ENCODE measurements around the gene NEURL3. TPM values are rescaled to one million over a fixed set of nuclear protein-coding genes. Genes with fewer than 3 reads are reported as not detected.

The NEURL3 gene
- total RNA-seq, 1 donor: not detected

GRCh38 chr2:96526615-96527285 lies 21.6 kb upstream of the NEURL3 start:
- Histone ChIP-seq H4K20me1 (ENCODE audit: insufficient read depth, low read length) (no peaks in the 10 kb centered on the region), H2AFZ (ENCODE audit: low read length) (peak overlapping the region; percentile 95), H3K79me2 (ENCODE audit: insufficient read depth, low read length) (no peaks in the 10 kb centered on the region), H3K27ac (ENCODE audit: low read depth, low read length) (peak overlapping the region; percentile 60), H3K4me1 (ENCODE audit: insufficient read depth, low read length) (peaks cover 40% of the 10 kb centered on the region), H3K4me2 (ENCODE audit: insufficient read depth, low read length) (peak overlapping the region; percentile 85), H3K9me3 (ENCODE audit: low read depth, low read length) (no peaks in the 10 kb centered on the region), H3K4me3 (ENCODE audit: insufficient read depth, low read length) (peak overlapping the region; percentile 74), H3K36me3 (ENCODE audit: insufficient read depth, low read length) (no peaks in the 10 kb centered on the region), H3K27me3 (ENCODE audit: insufficient read depth, low read length) (peaks cover 16% of the 10 kb centered on the region)
- DNase-seq (ENCODE audit: insufficient read length, low spot score, missing footprints): no peak
- TF ChIP-seq, protein P1, sequence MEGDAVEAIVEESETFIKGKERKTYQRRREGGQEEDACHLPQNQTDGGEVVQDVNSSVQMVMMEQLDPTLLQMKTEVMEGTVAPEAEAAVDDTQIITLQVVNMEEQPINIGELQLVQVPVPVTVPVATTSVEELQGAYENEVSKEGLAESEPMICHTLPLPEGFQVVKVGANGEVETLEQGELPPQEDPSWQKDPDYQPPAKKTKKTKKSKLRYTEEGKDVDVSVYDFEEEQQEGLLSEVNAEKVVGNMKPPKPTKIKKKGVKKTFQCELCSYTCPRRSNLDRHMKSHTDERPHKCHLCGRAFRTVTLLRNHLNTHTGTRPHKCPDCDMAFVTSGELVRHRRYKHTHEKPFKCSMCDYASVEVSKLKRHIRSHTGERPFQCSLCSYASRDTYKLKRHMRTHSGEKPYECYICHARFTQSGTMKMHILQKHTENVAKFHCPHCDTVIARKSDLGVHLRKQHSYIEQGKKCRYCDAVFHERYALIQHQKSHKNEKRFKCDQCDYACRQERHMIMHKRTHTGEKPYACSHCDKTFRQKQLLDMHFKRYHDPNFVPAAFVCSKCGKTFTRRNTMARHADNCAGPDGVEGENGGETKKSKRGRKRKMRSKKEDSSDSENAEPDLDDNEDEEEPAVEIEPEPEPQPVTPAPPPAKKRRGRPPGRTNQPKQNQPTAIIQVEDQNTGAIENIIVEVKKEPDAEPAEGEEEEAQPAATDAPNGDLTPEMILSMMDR (IDR thresholded peaks at IDR 0.05; ENCODE audit: extremely low read depth, low read depth, low read length): no peak

GRCh38 chr2:96526101-96526591 lies 21.0 kb upstream of the NEURL3 start:
- peaks cover 34% of the 10 kb centered on the region for H3K4me1 ChIP-seq (ENCODE audit: insufficient read depth, low read length)
- H3K36me3 ChIP-seq (ENCODE audit: insufficient read depth, low read length): no peaks in the 10 kb centered on the region
- H3K27ac ChIP-seq (ENCODE audit: low read depth, low read length): no peak overlapping the region
- H3K9me3 ChIP-seq (ENCODE audit: low read depth, low read length): no peaks in the 10 kb centered on the region
- no peak overlapping the region for H2AFZ ChIP-seq (ENCODE audit: low read length)
- H3K4me2 ChIP-seq (ENCODE audit: insufficient read depth, low read length): no peak overlapping the region
- H4K20me1 ChIP-seq (ENCODE audit: insufficient read depth, low read length): no peaks in the 10 kb centered on the region
- H3K27me3 ChIP-seq (ENCODE audit: insufficient read depth, low read length): peaks cover 16% of the 10 kb centered on the region
- no peaks in the 10 kb centered on the region for H3K79me2 ChIP-seq (ENCODE audit: insufficient read depth, low read length)
- DNase-seq (ENCODE audit: insufficient read length, low spot score, missing footprints): no peak
- TF ChIP-seq, protein P1 (IDR thresholded peaks at IDR 0.05; ENCODE audit: extremely low read depth, low read depth, low read length): no peak
- H3K4me3 ChIP-seq (ENCODE audit: insufficient read depth, low read length): no peak overlapping the region

DNA sequence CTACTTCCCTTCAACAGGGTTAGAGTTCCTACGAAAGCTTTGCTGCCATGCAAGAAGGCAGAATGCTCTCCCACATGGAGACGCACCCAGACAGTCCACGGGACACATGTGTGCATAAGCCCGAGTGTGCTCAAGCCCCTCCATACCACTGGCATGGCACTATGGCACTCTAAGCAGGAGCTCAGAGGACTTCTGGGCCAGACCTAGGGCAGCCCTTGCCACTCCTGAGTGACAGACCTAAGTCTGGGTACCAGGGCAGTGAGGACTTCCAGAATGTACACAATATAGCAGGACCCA lies 20.0 kb upstream of the NEURL3 start:
- DNase-seq (ENCODE audit: insufficient read length, low spot score, missing footprints): no peak
- Histone ChIP-seq H3K4me2 (ENCODE audit: insufficient read depth, low read length) (no peak overlapping the region), H3K36me3 (ENCODE audit: insufficient read depth, low read length) (no peaks in the 10 kb centered on the region), H3K79me2 (ENCODE audit: insufficient read depth, low read length) (no peaks in the 10 kb centered on the region), H3K27ac (ENCODE audit: low read depth, low read length) (no peak overlapping the region), H3K9me3 (ENCODE audit: low read depth, low read length) (no peaks in the 10 kb centered on the region), H2AFZ (ENCODE audit: low read length) (no peak overlapping the region), H4K20me1 (ENCODE audit: insufficient read depth, low read length) (no peaks in the 10 kb centered on the region), H3K27me3 (ENCODE audit: insufficient read depth, low read length) (peaks cover 16% of the 10 kb centered on the region), H3K4me3 (ENCODE audit: insufficient read depth, low read length) (no peak overlapping the region), H3K4me1 (ENCODE audit: insufficient read depth, low read length) (peaks cover 27% of the 10 kb centered on the region)
- TF ChIP-seq, protein P1 (IDR thresholded peaks at IDR 0.05; ENCODE audit: extremely low read depth, low read depth, low read length): no peak

DNA sequence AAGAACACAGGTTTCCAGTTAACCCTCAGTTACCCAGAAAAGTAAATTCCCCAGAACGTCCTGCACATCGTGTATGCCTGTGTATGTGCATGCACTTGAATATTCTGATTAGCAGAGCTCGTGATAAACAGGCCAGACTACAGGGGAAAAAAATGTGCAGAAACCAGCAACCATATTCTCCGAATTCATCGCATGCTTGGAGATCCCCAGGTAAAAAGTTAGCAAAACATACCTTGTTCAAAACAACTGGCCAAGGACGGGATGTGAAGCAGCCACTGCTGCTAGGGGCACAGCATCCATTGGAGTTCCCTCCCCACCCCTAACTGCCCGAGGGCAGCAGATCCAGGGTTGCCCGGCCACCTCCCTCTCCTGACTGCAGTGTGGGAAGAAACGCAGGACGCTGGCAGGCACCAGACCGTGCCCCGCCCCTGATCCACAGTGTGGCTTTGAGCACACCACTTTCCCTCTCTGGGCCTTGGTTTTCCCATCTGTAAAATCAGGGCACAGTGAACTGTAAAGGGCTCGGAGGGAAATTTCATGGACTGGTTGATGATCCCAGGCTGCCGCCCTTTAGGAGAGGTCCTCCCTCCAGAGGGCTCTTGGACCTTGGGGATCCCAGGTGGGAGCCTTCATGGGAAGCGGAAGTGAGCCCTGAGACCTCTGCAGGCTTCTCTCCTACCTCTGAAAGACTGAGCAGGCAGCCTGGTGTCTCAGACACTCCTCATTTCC lies 19.5 kb upstream of the NEURL3 start:
- H3K27me3 ChIP-seq (ENCODE audit: insufficient read depth, low read length): peaks cover 16% of the 10 kb centered on the region
- no peaks in the 10 kb centered on the region for H3K9me3 ChIP-seq (ENCODE audit: low read depth, low read length)
- no peaks in the 10 kb centered on the region for H3K36me3 ChIP-seq (ENCODE audit: insufficient read depth, low read length)
- H3K4me2 ChIP-seq (ENCODE audit: insufficient read depth, low read length): no peak overlapping the region
- TF ChIP-seq, protein P1 (IDR thresholded peaks at IDR 0.05; ENCODE audit: extremely low read depth, low read depth, low read length): no peak
- peaks cover 27% of the 10 kb centered on the region for H3K4me1 ChIP-seq (ENCODE audit: insufficient read depth, low read length)
- H3K4me3 ChIP-seq (ENCODE audit: insufficient read depth, low read length): no peak overlapping the region
- no peak overlapping the region for H3K27ac ChIP-seq (ENCODE audit: low read depth, low read length)
- DNase-seq (ENCODE audit: insufficient read length, low spot score, missing footprints): no peak
- H3K79me2 ChIP-seq (ENCODE audit: insufficient read depth, low read length): no peaks in the 10 kb centered on the region
- H2AFZ ChIP-seq (ENCODE audit: low read length): no peak overlapping the region
- no peaks in the 10 kb centered on the region for H4K20me1 ChIP-seq (ENCODE audit: insufficient read depth, low read length)
